Measurements from ENCODE around the gene CRTAC1.

Gene CRTAC1

GRCh38 chr10:97894092-97894491, 136.3 kb downstream of the CRTAC1 start:
- no peak for DNase-seq

GRCh38 chr10:97892939-97893338, 137.5 kb downstream of the CRTAC1 start:
- no peak for DNase-seq

- DNase-seq: no peak
Observed at GRCh38 chr10:97892506-97892905, 137.9 kb downstream of the CRTAC1 start.

- DNase-seq: no peak
Observed at GRCh38 chr10:97891497-97892167, 138.8 kb downstream of the CRTAC1 start.

- DNase-seq: no peak
Observed at GRCh38 chr10:97889461-97890265, 140.8 kb downstream of the CRTAC1 start.

- DNase-seq: no peak
Observed at GRCh38 chr10:97888641-97889262, 141.7 kb downstream of the CRTAC1 start.

GRCh38 chr10:97888134-97888533, 142.3 kb downstream of the CRTAC1 start:
- no peak for DNase-seq

- peak; percentile 46 for DNase-seq
Observed at GRCh38 chr10:97887399-97887798, 143.0 kb downstream of the CRTAC1 start.

- no peak for DNase-seq
Observed at GRCh38 chr10:97886286-97886685, 144.1 kb downstream of the CRTAC1 start.

- DNase-seq: no peak
Observed at GRCh38 chr10:97883092-97883485, 147.3 kb downstream of the CRTAC1 start.

- no peak for DNase-seq
Observed at GRCh38 chr10:97882142-97883091, 148.0 kb downstream of the CRTAC1 start.

- DNase-seq: no peak
Observed at GRCh38 chr10:97880109-97880508, 150.3 kb downstream of the CRTAC1 start.

GRCh38 chr10:97879241-97879640, 151.2 kb downstream of the CRTAC1 start:
- no peak for DNase-seq

- DNase-seq: no peak
Observed at GRCh38 chr10:97876402-97876801, 154.0 kb downstream of the CRTAC1 start.

GRCh38 chr10:97875391-97875790, 155.0 kb downstream of the CRTAC1 start:
- DNase-seq: no peak

- no peak for DNase-seq
Observed at GRCh38 chr10:97874332-97874731, 156.1 kb downstream of the CRTAC1 start.

GRCh38 chr10:97873569-97873968, 156.9 kb downstream of the CRTAC1 start:
- DNase-seq: no peak

GRCh38 chr10:97870990-97871389, 159.4 kb downstream of the CRTAC1 start:
- no peak for DNase-seq

- peak; percentile 96 for DNase-seq
Observed at GRCh38 chr10:97869091-97870042, 161.1 kb downstream of the CRTAC1 start.

- DNase-seq: no peak
Observed at GRCh38 chr10:97868134-97868685, 162.2 kb downstream of the CRTAC1 start.

- DNase-seq: no peak
Observed at GRCh38 chr10:97867220-97867800, 163.1 kb downstream of the CRTAC1 start.

All from hematopoietic multipotent progenitor cell treated with erythropoietin and hydrocortisone succinate and interleukin-3 and kit ligand, for 4 days (in vitro differentiated cells).